K562 (cell line): ENCODE measurements around the gene GTF3C4. TPM values are rescaled to one million over a fixed set of nuclear protein-coding genes. Genes with fewer than 3 reads are reported as not detected.

ENCODE experiments used
- ARID1B ChIP-seq: fragments of 450-650 bp; IDR thresholded peaks from 2 replicates; pipeline ENCODE4 v1.6.1; 2016; ENCODE audit warnings: antibody characterized with exemption, mild to moderate bottlenecking, inconsistent platforms
- ATF3 ChIP-seq, 2 experiments: fragments of 450-650 bp in 1 of 2; sonication (generic) in 1 of 2; formaldehyde crosslinking in 1 of 2; IDR thresholded peaks in 1 of 2; conservative IDR thresholded peaks in 1 of 2; 2 replicates each; pipeline versions ENCODE4 v1.6.1 to v1.8.1; 2016 to 2023; ENCODE audit warnings: mild to moderate bottlenecking in 2 of 2, moderate library complexity in 2 of 2, inconsistent platforms in 1 of 2, missing genetic modification reagents in 1 of 2
- IRF2 ChIP-seq: sonication (generic); formaldehyde crosslinking; IDR thresholded peaks from 2 replicates; pipeline ENCODE4 v1.8.1; 2022; ENCODE audit warnings: mild to moderate bottlenecking, missing genetic modification reagents
- RBM17 ChIP-seq: fragments of 200-400 bp; formaldehyde crosslinking; IDR thresholded peaks from 2 replicates; pipeline ENCODE4 v1.6.1; 2017; ENCODE audit warnings: low read depth, mild to moderate bottlenecking, low read length, borderline replicate concordance
- TARDBP ChIP-seq: fragments of 450-650 bp; IDR thresholded peaks from 2 replicates; pipeline ENCODE4 v1.6.1; 2016
- TSHZ1 ChIP-seq: fragments of 250-450 bp; sonication (Bioruptor Pico); IDR thresholded peaks from 2 replicates; pipeline ENCODE4 v1.4.0; 2020; ENCODE audit warnings: mild to moderate bottlenecking, moderate library complexity
- ZNF174 ChIP-seq: fragments of 250-450 bp; sonication (Bioruptor Pico); IDR thresholded peaks from 2 replicates; pipeline ENCODE4 v1.4.0; 2020; ENCODE audit warnings: mild to moderate bottlenecking
- ZNF395 ChIP-seq: fragments of 200-800 bp; sonication (Bioruptor generic); IDR thresholded peaks from 2 replicates; pipeline ENCODE4 v1.6.1; 2017; ENCODE audit warnings: missing genetic modification characterization, missing compliant biosample characterization
- ZNF740 ChIP-seq, 3 experiments: fragments of 200-800 bp in 1 of 3; sonication (Bioruptor generic) in 1 of 3; sonication (generic) in 1 of 3; formaldehyde crosslinking in 1 of 3; IDR thresholded peaks; 2 replicates each; pipeline versions ENCODE4 v1.6.1 to v1.8.0; 2016 to 2022; ENCODE audit warnings: mild to moderate bottlenecking in 2 of 3, missing compliant biosample characterization in 2 of 3, missing genetic modification characterization in 2 of 3, missing genetic modification reagents in 1 of 3
- polyA plus RNA-seq, 8 experiments: library from polyadenylated mRNA; depleted of rRNA in 4 of 8; stranded (reverse) in 5 of 8; unstranded in 3 of 8; fragments of >200 nt; fragmentation: Nextera tagmentation in 2 of 8; fragmentation: Illumina TruSeq in 1 of 8; extraction: Ambion mirVana in 2 of 8; extraction: Trizol in 1 of 8; gene quantifications; 2 replicates each; pipeline versions ENCODE4 v1.2.1 to v1.2.3, GENCODE V29; 2011 to 2014; ENCODE audit warnings: inconsistent platforms in 1 of 8, missing spikeins in 1 of 8
- total RNA-seq, 7 experiments: library from RNA; depleted of rRNA in 6 of 7; stranded (reverse); fragments of >200 nt in 6 of 7; fragmentation: Illumina TruSeq in 2 of 7; extraction: Trizol in 2 of 7; gene quantifications; 2 replicates each; pipeline versions ENCODE4 v1.2.1 to v1.2.3, GENCODE V29; 2011 to 2021; ENCODE audit warnings: low replicate concordance in 1 of 7

GTF3C4 gene
- total and polyA plus RNA-seq, 9 of the 15 experiments (the other 6 are each of a cell fraction or from before 2014, with no cell fraction given) = 3.9 to 20.0 (median 12.2) TPM

GRCh38 chr9:132647355-132647754 is 22.9 kb upstream of the GTF3C4 start (continued):
- TF ChIP-seq IRF2 (CRISPR knock-in tag) (no peak), RBM17 (no peak), TARDBP (no peak), ZNF174 (no peak), TSHZ1 (CRISPR knock-in tag) (no peak), ZNF395 (CRISPR knock-in tag) (no peak), ATF3 (IDR thresholded peaks at IDR 0.05) (no peak), ATF3 (CRISPR knock-in tag; conservative IDR thresholded peaks at IDR 0.05) (no peak), ARID1B (no peak), ZNF740 (CRISPR knock-in tag; IDR thresholded peaks at IDR 0.05) (no peak), ZNF740 (tag; IDR thresholded peaks at IDR 0.05) (no peak)
